ENCODE results near the gene WDR26.
"Not testable (repeated sequence)": the region's sequence is repeated elsewhere in the genome, so short reads cannot be mapped to it uniquely, and the experiment has no call there.

The WDR26 gene

DNA sequence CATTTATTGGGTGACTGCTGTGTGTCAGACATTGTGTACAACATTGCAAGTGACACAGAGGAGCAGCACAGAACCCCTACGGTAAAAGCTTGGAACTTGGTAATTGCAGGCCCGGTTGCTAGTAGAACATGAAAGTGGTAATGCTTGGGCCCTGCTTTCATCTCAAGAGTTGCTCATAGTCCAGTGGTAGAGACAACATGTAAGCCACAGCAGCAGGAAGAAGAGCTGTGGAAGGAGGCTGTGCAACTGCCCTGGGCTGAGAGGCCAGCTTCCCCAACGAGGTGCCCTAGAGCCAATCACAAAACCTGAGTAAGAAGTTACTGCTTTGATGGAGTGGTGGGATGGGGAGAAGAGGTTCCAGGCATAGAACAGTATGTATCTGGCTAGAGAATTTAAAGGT is 59.5 kb downstream of the WDR26 start:
- no peaks in the 10 kb centered on the region for H3K27me3 ChIP-seq (ENCODE audit: insufficient read depth, low read length)
- H3K4me1 ChIP-seq (ENCODE audit: control insufficient read depth, insufficient read depth, low read length, unreplicated experiment) = peaks cover 23% of the 10 kb centered on the region
- H3K36me3 ChIP-seq (ENCODE audit: insufficient read depth, low read length) = peaks cover 32% of the 10 kb centered on the region
- no peaks in the 10 kb centered on the region for H3K79me2 ChIP-seq (ENCODE audit: control insufficient read depth, insufficient read depth, low read length, unreplicated experiment)
- H3K27ac ChIP-seq (ENCODE audit: low read depth, low read length) = no peak overlapping the region
- no peak overlapping the region for H2AFZ ChIP-seq (ENCODE audit: low read length, unreplicated experiment)
- no peak overlapping the region for H3K4me3 ChIP-seq (ENCODE audit: low read depth, low read length)

GRCh38 chr1:224373008-224373590 is 61.5 kb downstream of the WDR26 start:
- H3K36me3 ChIP-seq (ENCODE audit: insufficient read depth, low read length) = peaks cover 36% of the 10 kb centered on the region
- H3K27me3 ChIP-seq (ENCODE audit: insufficient read depth, low read length) = no peaks in the 10 kb centered on the region
- no peak overlapping the region for H2AFZ ChIP-seq (ENCODE audit: low read length, unreplicated experiment)
- H3K27ac ChIP-seq (ENCODE audit: low read depth, low read length) = no peak overlapping the region
- H3K4me1 ChIP-seq (ENCODE audit: control insufficient read depth, insufficient read depth, low read length, unreplicated experiment) = peaks cover 23% of the 10 kb centered on the region
- H3K79me2 ChIP-seq (ENCODE audit: control insufficient read depth, insufficient read depth, low read length, unreplicated experiment) = no peaks in the 10 kb centered on the region
- H3K4me3 ChIP-seq (ENCODE audit: low read depth, low read length) = no peak overlapping the region

DNA sequence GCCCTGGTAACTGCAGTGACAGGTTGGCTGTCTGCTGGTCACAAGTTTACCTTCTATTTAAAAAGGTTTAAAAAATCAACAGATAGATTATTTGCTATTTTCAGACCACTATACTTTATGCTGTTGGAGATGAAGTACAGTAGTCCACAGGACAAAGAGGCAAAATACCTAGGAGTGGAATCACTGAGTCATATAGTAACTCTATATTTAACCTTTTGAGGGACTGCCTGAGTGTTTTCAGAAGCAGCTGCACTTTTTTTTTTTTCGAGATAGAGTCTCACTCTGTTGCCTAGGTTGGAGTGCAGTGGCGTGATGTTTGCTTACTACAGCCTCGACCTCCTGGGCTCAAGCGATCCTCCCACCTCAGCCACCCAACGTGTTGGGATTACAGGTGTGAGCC is 66.2 kb downstream of the WDR26 start:
- Histone ChIP-seq H3K27ac (ENCODE audit: low read depth, low read length) (no peak overlapping the region), H3K4me3 (ENCODE audit: low read depth, low read length) (no peak overlapping the region), H3K4me1 (ENCODE audit: control insufficient read depth, insufficient read depth, low read length, unreplicated experiment) (no peaks in the 10 kb centered on the region), H3K36me3 (ENCODE audit: insufficient read depth, low read length) (peaks cover 32% of the 10 kb centered on the region), H2AFZ (ENCODE audit: low read length, unreplicated experiment) (no peak overlapping the region), H3K27me3 (ENCODE audit: insufficient read depth, low read length) (no peaks in the 10 kb centered on the region), H3K79me2 (ENCODE audit: control insufficient read depth, insufficient read depth, low read length, unreplicated experiment) (peaks cover 24% of the 10 kb centered on the region)

- H3K27me3 ChIP-seq (ENCODE audit: insufficient read depth, low read length) = no peaks in the 10 kb centered on the region
- H3K36me3 ChIP-seq (ENCODE audit: insufficient read depth, low read length) = peaks cover 6% of the 10 kb centered on the region
- H3K79me2 ChIP-seq (ENCODE audit: control insufficient read depth, insufficient read depth, low read length, unreplicated experiment) = peaks cover 72% of the 10 kb centered on the region
- H3K27ac ChIP-seq (ENCODE audit: low read depth, low read length) = no peak overlapping the region
- no peak overlapping the region for H2AFZ ChIP-seq (ENCODE audit: low read length, unreplicated experiment)
- H3K4me1 ChIP-seq (ENCODE audit: control insufficient read depth, insufficient read depth, low read length, unreplicated experiment) = peaks cover 15% of the 10 kb centered on the region
- H3K4me3 ChIP-seq (ENCODE audit: low read depth, low read length) = no peak overlapping the region
Observed at GRCh38 chr1:224359207-224359606, 75.4 kb downstream of the WDR26 start.

GRCh38 chr1:224358237-224358636 is 76.4 kb downstream of the WDR26 start:
- H3K36me3 ChIP-seq (ENCODE audit: insufficient read depth, low read length) = no peaks in the 10 kb centered on the region
- no peaks in the 10 kb centered on the region for H3K27me3 ChIP-seq (ENCODE audit: insufficient read depth, low read length)
- H3K4me1 ChIP-seq (ENCODE audit: control insufficient read depth, insufficient read depth, low read length, unreplicated experiment) = peaks cover 15% of the 10 kb centered on the region
- no peak overlapping the region for H2AFZ ChIP-seq (ENCODE audit: low read length, unreplicated experiment)
- H3K4me3 ChIP-seq (ENCODE audit: low read depth, low read length) = peak overlapping the region; percentile 97
- peaks cover 63% of the 10 kb centered on the region for H3K79me2 ChIP-seq (ENCODE audit: control insufficient read depth, insufficient read depth, low read length, unreplicated experiment)
- H3K27ac ChIP-seq (ENCODE audit: low read depth, low read length) = no peak overlapping the region

GRCh38 chr1:224357626-224358124 is 76.9 kb downstream of the WDR26 start:
- H3K27ac ChIP-seq (ENCODE audit: low read depth, low read length) = peak overlapping the region; percentile 53
- H3K79me2 ChIP-seq (ENCODE audit: control insufficient read depth, insufficient read depth, low read length, unreplicated experiment) = peaks cover 58% of the 10 kb centered on the region
- peak overlapping the region; percentile 89 for H2AFZ ChIP-seq (ENCODE audit: low read length, unreplicated experiment)

DNA sequence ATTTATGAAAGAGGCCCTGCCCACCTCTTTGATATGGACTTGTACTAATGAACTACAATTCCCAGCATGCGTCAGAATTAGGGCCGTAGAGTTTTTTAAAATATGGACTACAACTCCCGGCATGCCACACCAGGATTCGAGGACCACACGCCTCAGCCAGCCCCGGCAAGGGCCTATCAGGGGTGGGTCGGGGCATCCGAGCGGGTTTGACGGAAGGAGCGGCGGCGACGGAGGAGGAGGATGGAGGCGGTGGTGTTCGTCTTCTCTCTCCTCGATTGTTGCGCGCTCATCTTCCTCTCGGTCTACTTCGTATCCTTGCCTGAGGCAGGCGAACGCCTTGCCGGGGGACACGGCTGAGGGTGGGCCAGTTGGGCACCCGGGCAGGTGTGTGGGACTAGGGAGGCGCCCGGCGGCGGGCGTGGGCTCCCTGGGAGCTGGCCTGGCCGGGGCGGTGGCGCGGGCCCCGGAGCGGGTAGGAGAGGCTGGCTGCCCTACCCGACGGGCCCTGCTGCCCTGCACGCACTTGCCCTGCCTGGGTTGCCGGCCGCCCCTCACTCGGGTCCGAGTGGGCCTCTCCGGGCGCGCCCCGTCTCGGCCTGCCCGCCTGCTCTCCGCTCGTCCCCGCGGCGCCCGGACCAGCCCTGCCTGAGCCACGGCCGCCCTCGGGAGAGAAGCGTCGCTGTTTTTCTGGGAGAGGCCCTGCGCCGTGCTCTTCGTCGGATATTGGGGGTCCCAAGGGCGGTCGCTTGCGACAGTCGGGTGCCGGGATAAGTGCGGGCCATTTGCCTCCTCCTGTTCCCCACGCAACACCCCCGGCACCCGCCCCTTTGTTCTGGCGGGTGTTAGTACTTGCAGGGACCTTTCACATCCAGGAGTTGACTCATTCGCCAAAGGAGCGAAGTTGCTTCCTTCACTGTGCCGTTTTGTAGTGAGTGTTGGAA is 77.6 kb downstream of the WDR26 start, which contains the start of gene CNIH4:
Gene CNIH4 (plus strand): TSS at position 195 of the 941 bp plus-strand sequence. CDS start 46 bp downstream, at position 241.
- Histone ChIP-seq H3K4me1 (ENCODE audit: control insufficient read depth, insufficient read depth, low read length, unreplicated experiment) (peaks cover 15% of the 10 kb centered on the region), H2AFZ (ENCODE audit: low read length, unreplicated experiment) (peak within 1 kb of the TSS; percentile 89), H3K4me3 (ENCODE audit: low read depth, low read length) (peak within 1 kb of the TSS; percentile 97), H3K79me2 (ENCODE audit: control insufficient read depth, insufficient read depth, low read length, unreplicated experiment) (peaks cover 52% of the 10 kb centered on the region), H3K27me3 (ENCODE audit: insufficient read depth, low read length) (no peaks in the 10 kb centered on the region), H3K27ac (ENCODE audit: low read depth, low read length) (peak within 1 kb of the TSS; percentile 53), H3K36me3 (ENCODE audit: insufficient read depth, low read length) (no peaks in the 10 kb centered on the region)

More at GRCh38 chr1:224357626-224358124, 76.9 kb downstream of the WDR26 start:
- H3K27me3 ChIP-seq (ENCODE audit: insufficient read depth, low read length) = no peaks in the 10 kb centered on the region
- peak overlapping the region; percentile 97 for H3K4me3 ChIP-seq (ENCODE audit: low read depth, low read length)
- H3K36me3 ChIP-seq (ENCODE audit: insufficient read depth, low read length) = no peaks in the 10 kb centered on the region
- H3K4me1 ChIP-seq (ENCODE audit: control insufficient read depth, insufficient read depth, low read length, unreplicated experiment) = peaks cover 15% of the 10 kb centered on the region

DNA sequence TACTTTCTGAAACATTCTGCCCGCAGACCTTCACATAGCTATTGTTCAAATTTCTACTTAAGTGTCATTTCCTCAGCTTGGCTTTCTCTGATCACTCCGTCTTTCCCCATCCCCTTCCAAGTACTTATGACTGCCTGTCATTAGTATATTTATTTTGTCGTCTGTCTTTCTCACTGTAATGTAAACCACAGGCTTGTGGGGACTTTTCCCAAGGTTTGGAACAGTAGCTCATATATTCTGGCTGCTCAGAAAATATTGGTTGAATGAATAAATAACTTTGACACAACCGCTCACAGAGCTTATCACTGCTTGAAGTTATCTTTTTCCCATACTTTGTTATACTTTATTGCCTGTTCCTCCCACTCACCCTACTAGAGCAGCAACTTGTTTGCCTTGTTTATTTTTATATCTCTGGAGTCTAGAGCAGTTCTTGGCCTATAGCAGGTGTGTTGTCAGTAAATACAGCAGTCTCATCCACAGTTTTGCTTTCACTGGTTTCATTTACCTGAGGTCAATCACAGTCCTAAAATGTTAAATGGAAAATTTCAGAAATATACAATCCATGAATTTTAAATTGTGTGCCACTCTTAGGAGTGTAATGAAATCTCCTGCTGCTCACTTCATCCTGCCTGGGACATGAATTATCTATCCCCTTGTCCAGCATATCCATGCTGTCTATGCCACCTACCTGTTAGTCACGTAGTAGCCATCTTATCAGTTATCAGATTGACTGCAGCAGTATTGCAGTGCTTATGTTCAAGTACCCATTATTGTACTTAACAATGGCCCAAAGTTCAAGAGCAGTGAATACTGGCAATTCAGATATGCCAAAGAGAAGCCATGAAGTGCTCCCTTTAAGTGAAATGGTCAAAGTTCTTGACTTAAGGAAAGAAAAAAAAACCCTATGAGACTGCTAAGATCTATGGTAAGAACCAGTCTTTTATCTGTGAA is 80.3 kb downstream of the WDR26 start:
- Histone ChIP-seq H3K4me1 (ENCODE audit: control insufficient read depth, insufficient read depth, low read length, unreplicated experiment) (peaks cover 15% of the 10 kb centered on the region), H3K27me3 (ENCODE audit: insufficient read depth, low read length) (no peaks in the 10 kb centered on the region), H3K79me2 (ENCODE audit: control insufficient read depth, insufficient read depth, low read length, unreplicated experiment) (peaks cover 25% of the 10 kb centered on the region), H3K36me3 (ENCODE audit: insufficient read depth, low read length) (no peaks in the 10 kb centered on the region), H2AFZ (ENCODE audit: low read length, unreplicated experiment) (no peak overlapping the region), H3K4me3 (ENCODE audit: low read depth, low read length) (no peak overlapping the region), H3K27ac (ENCODE audit: low read depth, low read length) (no peak overlapping the region)

DNA sequence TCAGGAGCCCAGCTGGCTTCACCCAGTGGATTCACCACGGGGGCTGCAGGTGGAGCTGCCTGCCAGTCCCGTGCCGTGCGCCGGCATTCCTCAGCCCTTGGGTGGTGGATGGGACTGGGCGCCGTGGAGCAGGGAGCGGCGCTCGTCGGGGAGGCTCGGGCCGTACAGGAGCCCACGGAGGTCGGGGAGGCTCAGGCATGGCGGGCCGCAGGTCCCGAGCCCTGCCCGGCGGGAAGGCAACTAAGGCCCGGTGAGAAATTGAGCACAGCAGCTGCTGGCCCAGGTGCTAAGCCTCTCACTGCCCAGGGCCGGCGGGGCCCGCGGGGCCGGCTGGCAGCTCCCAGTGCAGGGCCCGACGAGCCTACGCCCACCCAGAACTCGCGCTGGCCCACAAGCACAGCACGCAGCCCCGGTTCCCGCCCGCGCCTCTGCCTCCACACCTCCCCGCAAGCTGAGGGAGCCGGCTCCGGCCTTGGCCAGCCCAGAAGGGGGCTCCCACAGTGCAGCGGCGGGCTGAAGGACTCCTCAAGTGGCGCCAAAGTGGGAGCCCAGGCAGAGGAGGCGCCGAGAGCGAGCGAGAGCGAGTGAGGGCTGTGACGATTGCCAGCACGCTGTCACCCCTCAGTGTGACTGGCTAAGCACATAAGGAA is 82.0 kb downstream of the WDR26 start:
- not testable (repeated sequence) for H3K27ac ChIP-seq (ENCODE audit: low read depth, low read length); H3K27me3 ChIP-seq (ENCODE audit: insufficient read depth, low read length); H3K4me1 ChIP-seq (ENCODE audit: control insufficient read depth, insufficient read depth, low read length, unreplicated experiment); H3K36me3 ChIP-seq (ENCODE audit: insufficient read depth, low read length); H3K79me2 ChIP-seq (ENCODE audit: control insufficient read depth, insufficient read depth, low read length, unreplicated experiment); H3K4me3 ChIP-seq (ENCODE audit: low read depth, low read length); H2AFZ ChIP-seq (ENCODE audit: low read length, unreplicated experiment)

- H3K79me2 ChIP-seq (ENCODE audit: control insufficient read depth, insufficient read depth, low read length, unreplicated experiment); H3K4me3 ChIP-seq (ENCODE audit: low read depth, low read length); H3K27me3 ChIP-seq (ENCODE audit: insufficient read depth, low read length); H3K27ac ChIP-seq (ENCODE audit: low read depth, low read length); H3K36me3 ChIP-seq (ENCODE audit: insufficient read depth, low read length); H3K4me1 ChIP-seq (ENCODE audit: control insufficient read depth, insufficient read depth, low read length, unreplicated experiment); H2AFZ ChIP-seq (ENCODE audit: low read length, unreplicated experiment): not testable (repeated sequence)
Observed at GRCh38 chr1:224349716-224350115, 84.9 kb downstream of the WDR26 start.
